ENCODE results near the gene TMEM203. TPM values are rescaled to one million over a fixed set of nuclear protein-coding genes. Genes with fewer than 3 reads are reported as not detected.

TMEM203 gene
- total and polyA plus RNA-seq, 2 of the 13 experiments (the other 11 are each of a cell fraction or from before 2014, with no cell fraction given) = 23.4 to 36.7 TPM

GRCh38 chr9:137223078-137223970 is 17.9 kb upstream of the TMEM203 start (continued):
- no peak for TF ChIP-seq SMAD3 (CRISPR knock-in tag; IDR thresholded peaks at IDR 0.05)
- no peak for TF ChIP-seq TSC22D2 (CRISPR knock-in tag; IDR thresholded peaks at IDR 0.05; ENCODE audit: borderline replicate concordance)
- TF ChIP-seq ZNF891 (CRISPR knock-in tag; IDR thresholded peaks at IDR 0.05) = no peak
- TF ChIP-seq ZNF282 (IDR thresholded peaks at IDR 0.05; ENCODE audit: partially characterized antibody) = no peak
- TF ChIP-seq HNF4G (IDR thresholded peaks at IDR 0.05; ENCODE audit: borderline replicate concordance, low read depth, low read length) = no peak
- TF ChIP-seq HNF4G (CRISPR knock-in tag; IDR thresholded peaks at IDR 0.05; ENCODE audit: borderline replicate concordance, low read depth) = no peak
- TF ChIP-seq ZIK1 (CRISPR knock-in tag; IDR thresholded peaks at IDR 0.05; ENCODE audit: borderline replicate concordance, low read depth) = no peak
- TF ChIP-seq MAFK (conservative IDR thresholded peaks at IDR 0.05 in 1 of 2, IDR thresholded peaks at IDR 0.05 in 1 of 2; ENCODE audit: low read length in 2 of 2) = no peak
- TF ChIP-seq E2F2 (CRISPR knock-in tag; IDR thresholded peaks at IDR 0.05; ENCODE audit: borderline replicate concordance) = no peak
- TF ChIP-seq EEA1 (CRISPR knock-in tag; IDR thresholded peaks at IDR 0.05; ENCODE audit: borderline replicate concordance) = no peak; the same call in 1 of the 2 replicates
- no peak for TF ChIP-seq SATB2 (CRISPR knock-in tag; IDR thresholded peaks at IDR 0.05)
- TF ChIP-seq PBX3 (CRISPR knock-in tag; IDR thresholded peaks at IDR 0.05; ENCODE audit: borderline replicate concordance) = no peak
- TF ChIP-seq ZNF770 (CRISPR knock-in tag; IDR thresholded peaks at IDR 0.05) = 0 out of 2 replicates have a peak, but pooled peaks have one; percentile 18
- TF ChIP-seq ZNF414 (CRISPR knock-in tag; IDR thresholded peaks at IDR 0.05) = no peak
- TF ChIP-seq POLR2G (IDR thresholded peaks at IDR 0.05; ENCODE audit: low read depth, low read length) = peak; percentile 79
- 0 out of 2 replicates have a peak, but pooled peaks have one; percentile 17 for TF ChIP-seq KMT2B (CRISPR knock-in tag; IDR thresholded peaks at IDR 0.05)
- no peak for TF ChIP-seq HIC2 (CRISPR knock-in tag; IDR thresholded peaks at IDR 0.05; ENCODE audit: low read depth)
- TF ChIP-seq PAF1 (CRISPR knock-in tag; IDR thresholded peaks at IDR 0.05) = no peak
- TF ChIP-seq ZNF256 (CRISPR knock-in tag; conservative IDR thresholded peaks at IDR 0.05) = 0 out of 2 replicates have a peak, but pooled peaks have one; percentile 28
- TF ChIP-seq ZNF326 (CRISPR knock-in tag; IDR thresholded peaks at IDR 0.05; ENCODE audit: borderline replicate concordance) = no peak; the same call in 1 of the 2 replicates
- peak; percentile 15; the same call in 1 of the 2 replicates for TF ChIP-seq RXRB (CRISPR knock-in tag; IDR thresholded peaks at IDR 0.05; ENCODE audit: borderline replicate concordance)
- no peak for TF ChIP-seq MEF2D (CRISPR knock-in tag; IDR thresholded peaks at IDR 0.05)
